Hindlimb muscle (tissue), 1 donor: ENCODE results near the gene ELMO2. TPM values are rescaled to one million over a fixed set of nuclear protein-coding genes. Genes with fewer than 3 reads are reported as not detected.

Experiments used
- DNase-seq: peaks from one replicate; pipeline ENCODE4 v3.0.0-alpha.2; 2013
- polyA plus RNA-seq: library from polyadenylated mRNA; unstranded; fragments of 120-200 nt; gene quantifications from one replicate; pipeline ENCODE4 v1.2.1, GENCODE V29; 2013; ENCODE audit not compliant: insufficient read length

Gene ELMO2
- polyA plus RNA-seq, 1 donor, result 37.5 TPM

GRCh38 chr20:46330831-46331371, 75.5 kb downstream of the ELMO2 start:
- no peak for DNase-seq

DNA sequence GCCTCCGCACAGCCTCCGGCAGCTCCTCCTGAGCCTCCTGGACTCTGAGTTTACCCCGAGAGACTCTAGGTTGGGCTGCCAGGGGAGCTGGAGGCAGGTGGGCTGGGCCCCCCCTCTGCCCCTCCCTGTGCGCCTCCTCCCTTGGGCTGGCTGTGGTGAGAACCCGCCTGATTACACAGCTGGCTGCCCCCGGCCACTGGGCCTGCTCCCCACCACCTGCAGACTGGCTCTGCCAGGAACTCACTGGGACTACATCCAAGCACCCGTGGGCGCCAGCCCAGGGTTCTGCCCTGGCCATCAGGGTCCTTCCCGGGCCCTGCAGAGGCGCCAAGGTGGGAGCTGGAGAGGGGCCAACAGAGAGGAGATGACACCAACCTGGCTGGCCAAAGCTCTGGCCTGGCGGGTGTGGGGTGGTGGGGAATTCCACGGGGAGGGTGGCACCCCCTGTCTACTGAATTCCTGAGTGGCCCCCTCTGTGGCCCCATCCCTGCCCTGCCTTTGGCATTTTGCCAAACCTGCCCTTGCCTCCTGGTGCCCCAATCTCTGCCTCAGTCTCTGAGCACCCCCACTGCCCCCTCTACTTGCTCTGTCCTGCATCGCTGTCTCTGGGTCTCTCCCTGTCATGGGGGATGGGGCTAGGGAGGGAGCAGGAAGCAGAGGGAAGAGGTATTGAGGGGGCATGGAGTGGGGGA, 76.2 kb downstream of the ELMO2 start:
- DNase-seq, result no peak

- DNase-seq, result no peak
Observed at GRCh38 chr20:46328200-46328882, 78.1 kb downstream of the ELMO2 start.

DNA sequence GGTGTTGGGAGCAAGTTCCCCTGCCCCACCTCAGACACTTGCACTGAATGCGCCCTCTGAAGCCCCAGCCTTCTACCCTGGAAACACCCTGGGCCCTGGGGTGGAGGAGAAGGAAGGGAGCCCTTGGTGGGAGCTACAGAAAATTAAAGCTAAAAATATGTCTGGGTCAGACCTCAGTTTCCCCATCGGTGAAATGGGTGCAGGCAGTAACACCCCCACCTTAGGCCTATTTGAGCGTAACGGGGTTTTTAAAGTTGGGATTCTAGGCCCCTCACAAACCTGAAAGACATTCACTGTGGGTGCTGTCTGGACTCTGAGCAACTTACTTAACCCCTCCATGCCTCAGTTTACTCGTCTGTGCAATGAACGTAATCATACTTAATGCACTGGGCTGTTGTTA, 78.9 kb downstream of the ELMO2 start:
- DNase-seq, result no peak

- DNase-seq, result no peak
Observed at GRCh38 chr20:46325789-46326188, 80.6 kb downstream of the ELMO2 start.

- DNase-seq, result no peak
Observed at GRCh38 chr20:46324960-46325703, 81.3 kb downstream of the ELMO2 start.

GRCh38 chr20:46324379-46324778, 82.0 kb downstream of the ELMO2 start:
- no peak for DNase-seq

GRCh38 chr20:46323557-46323956, 82.9 kb downstream of the ELMO2 start:
- DNase-seq, result no peak

DNA sequence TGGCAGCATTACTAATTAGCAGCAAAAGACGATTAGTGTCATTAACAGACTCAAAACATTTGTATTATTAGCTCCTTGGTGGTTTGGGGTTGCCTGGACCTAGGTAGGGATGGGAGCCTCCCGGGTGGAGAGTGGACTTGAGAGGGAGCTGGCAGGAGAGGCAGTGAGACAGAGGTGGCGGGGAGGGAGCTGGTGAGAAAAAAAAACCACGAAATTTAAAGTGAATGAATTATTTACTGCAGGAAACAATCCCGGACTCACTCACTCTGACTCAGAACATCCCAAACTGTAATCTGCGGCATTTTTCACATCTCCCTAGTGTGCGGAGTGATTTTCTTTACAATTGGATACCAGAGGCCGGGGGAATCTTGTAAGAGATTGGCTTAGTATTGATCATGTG, 83.8 kb downstream of the ELMO2 start:
- DNase-seq, result no peak

GRCh38 chr20:46317685-46318177, 88.7 kb downstream of the ELMO2 start:
- no peak for DNase-seq

DNA sequence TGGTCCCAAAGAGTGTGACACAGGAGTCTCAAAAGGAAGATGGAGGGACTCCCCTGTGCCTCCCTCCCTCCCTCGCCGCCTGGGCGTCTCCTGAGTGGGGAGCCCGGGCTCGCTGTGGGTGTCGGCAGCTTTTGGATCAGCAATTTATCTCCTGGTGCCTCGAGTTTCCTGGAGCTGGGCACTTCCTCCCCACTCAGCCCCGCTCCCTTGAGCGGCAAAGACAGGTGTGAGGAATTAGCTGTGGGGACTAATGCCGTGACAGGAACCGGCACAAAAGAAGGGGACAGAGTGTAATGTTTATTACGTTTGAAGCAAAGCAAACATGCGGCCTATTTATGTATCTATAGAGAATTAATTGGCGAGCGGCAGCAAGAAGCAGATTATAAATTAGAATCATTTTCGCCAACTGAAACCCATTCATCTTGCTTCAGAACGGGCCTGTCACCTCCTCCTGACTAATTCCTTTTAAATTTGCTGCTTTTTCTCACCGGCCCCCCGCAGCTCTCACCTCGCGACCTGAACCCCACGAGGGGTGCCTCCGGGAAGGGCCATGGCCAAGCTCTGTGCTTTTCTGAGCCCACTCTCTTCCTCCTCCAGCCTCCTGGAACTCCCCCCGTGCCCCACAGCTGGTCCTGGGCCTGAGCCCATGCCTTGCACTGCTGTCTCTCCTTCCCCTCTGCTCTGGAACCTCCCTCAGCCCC, 89.3 kb downstream of the ELMO2 start:
- DNase-seq, result no peak

Other genes starting within 250 kb of the ELMO2 start
- 0.35 TPM for gene CDH22, start 98.1 kb downstream of the ELMO2 start, polyA plus RNA-seq
- 11.8 TPM for gene ZNF334, start 106.9 kb upstream of the ELMO2 start, polyA plus RNA-seq
- not detected for gene OCSTAMP, start 144.0 kb upstream of the ELMO2 start, polyA plus RNA-seq
- gene SLC13A3, start 244.8 kb upstream of the ELMO2 start, polyA plus RNA-seq, result 3.1 TPM